Fibroblast of skin of right quadriceps (primary cell): ENCODE results near the gene ATP7A.

Experiments used
- DNase-seq: peaks from one replicate; pipeline ENCODE4 v3.0.0-alpha.2; 2013

ATP7A gene

DNA sequence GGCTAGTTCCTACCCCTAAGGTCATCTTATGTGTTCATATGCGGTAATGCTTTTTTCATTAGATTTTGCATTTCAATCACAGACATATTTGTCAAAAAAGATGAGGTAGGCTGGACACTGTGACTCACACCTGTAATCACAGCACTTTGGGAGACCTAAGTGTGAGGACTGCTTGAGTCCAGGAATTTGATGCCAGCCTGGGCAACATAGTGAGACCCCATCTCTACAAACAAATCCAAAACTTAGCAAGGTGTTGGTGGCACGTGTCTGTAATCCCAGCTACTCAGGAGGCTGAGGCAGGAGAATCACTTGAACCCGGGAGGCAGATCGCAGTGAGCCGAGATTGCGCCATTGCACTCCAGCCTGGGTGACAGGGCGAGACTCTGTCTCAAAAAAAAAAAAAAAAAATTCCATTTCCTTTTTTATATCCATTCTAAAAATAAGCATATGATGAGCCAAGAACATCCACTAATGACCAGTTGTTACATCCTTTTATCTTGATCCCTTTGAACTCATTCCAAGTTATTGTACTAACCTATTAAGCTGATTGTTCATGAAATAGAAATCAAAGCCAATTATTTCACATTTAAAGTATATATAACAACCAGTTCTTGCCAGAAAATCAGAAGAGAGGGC is 35.5 kb downstream of the ATP7A start:
- DNase-seq: no peak

DNA sequence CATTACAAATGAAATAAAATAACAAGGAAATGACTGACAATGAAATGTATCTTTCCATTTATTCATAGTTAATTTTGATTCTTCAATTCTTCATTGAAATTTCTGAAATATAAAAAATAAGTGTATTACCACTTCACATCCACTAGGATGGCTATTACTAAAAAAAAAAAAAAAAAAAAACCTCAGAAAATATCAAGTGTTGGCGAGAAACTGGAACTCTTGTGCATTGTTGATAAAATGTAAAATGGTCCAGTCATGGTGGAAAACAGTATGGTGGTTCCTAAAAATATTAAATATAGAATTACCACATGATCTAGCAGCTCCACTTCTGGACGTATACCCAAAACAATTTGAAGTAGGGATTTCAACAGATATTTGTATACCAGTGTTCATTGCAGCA is 36.1 kb downstream of the ATP7A start:
- no peak for DNase-seq

DNA sequence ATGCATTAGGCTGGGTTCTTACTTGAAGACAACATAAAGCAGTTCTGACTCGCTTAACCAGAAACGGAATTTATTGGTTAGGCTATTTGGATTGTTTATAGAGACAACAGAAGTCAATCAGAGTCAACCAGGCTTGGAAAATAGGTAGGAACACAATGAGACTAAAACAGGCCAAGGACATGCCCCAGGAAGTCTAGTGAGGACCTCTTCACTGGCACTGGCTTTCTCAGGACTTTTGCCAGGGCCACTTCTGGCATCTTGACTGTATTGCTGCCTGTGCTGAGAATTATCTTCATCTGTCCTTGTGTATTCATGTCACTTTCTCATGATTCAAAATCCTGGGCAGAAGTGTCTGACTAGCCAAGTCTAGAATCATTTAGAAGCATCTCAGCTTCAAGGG is 39.3 kb downstream of the ATP7A start:
- DNase-seq: no peak

DNA sequence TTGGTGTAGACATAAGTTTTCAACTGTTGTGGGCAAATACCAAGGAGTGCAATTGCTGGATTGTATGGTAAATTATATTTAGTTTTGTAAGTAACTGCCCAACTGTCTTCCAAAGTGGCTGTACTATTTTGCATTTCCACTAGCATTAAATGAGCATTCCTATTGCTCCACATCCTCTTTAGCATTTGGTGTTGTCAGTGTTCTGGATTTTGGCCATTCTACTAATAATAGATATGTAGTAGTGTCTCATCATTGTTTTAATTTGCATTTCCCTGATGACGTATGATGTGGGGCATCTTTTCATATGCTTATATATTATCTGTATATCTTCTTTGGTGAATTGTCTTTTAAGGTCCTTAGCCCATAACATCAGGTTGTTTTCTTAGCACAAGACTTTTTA is 41.7 kb downstream of the ATP7A start:
- DNase-seq: no peak

DNA sequence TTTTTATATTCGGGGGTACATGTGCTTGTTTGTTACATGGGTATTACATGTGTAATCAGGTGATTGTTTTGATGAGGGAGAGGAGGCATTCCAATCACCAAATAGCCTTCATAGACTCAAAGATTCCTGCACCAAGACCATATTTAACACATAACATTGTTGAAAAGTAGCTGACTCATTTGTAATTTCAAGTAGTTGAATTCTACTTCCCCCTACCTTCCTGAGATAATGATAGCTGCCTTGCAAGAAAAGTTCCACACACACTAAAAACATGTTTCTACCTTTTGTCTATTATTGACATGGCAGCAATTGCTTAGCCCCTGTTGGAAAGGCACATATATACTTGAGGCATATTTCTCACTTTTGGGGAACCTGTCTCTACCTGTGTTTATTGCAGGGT is 42.8 kb downstream of the ATP7A start:
- DNase-seq: no peak

DNA sequence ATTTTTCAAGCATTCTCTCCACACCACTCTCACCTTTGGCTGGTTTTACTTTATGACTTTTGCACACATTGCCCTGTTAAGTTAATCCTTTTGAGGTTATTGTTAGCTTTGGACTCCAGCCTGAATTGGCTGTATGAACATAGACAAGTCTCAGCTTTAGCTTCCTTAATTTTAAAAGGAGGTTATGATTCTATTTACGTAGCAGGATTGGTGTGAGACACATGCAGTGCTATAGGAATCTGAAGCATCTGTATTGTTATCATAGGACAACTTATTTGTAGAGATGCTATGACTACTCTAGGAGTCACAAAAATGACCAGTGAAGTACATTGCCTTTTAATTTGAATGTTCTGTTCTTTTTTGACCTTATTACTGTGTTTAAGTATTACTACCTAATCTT is 43.2 kb downstream of the ATP7A start:
- no peak for DNase-seq

DNA sequence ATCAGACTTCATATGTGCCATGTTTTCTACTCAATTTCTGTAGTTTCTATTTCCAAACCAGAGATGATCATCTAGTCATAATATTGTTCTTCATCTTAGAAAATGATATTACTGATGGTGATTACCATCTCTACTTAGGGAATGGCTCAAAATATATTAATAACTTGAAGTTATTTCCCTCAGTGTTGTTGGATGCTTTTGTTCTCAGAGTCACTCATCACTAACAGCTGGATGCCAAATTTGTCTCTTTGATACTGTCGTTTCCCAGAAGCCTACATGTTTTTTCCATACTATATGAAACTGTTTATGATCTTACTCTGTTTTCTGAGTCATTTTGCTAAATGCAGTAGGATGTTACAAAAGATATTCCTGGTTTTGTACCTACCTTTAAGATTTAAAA is 50.1 kb downstream of the ATP7A start:
- no peak for DNase-seq

DNA sequence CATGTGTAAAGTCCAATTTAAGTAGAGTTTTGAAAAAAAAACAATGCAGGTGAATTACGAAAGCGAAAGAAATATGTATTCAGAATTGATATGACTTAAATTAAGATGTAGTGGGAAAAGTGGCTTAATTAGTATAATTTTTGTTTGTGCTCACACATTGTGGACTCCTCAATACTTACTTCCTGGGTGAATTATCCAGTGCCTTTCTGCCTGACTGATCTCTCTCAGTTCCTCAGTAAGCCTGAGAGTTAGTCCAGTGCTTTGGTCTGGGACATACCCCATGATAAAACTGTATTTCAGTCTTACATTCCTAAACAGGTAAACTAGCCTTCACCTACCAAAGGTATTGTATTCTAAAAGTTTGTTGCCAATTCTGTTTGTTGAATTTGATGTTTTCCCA is 50.6 kb downstream of the ATP7A start:
- DNase-seq: no peak

DNA sequence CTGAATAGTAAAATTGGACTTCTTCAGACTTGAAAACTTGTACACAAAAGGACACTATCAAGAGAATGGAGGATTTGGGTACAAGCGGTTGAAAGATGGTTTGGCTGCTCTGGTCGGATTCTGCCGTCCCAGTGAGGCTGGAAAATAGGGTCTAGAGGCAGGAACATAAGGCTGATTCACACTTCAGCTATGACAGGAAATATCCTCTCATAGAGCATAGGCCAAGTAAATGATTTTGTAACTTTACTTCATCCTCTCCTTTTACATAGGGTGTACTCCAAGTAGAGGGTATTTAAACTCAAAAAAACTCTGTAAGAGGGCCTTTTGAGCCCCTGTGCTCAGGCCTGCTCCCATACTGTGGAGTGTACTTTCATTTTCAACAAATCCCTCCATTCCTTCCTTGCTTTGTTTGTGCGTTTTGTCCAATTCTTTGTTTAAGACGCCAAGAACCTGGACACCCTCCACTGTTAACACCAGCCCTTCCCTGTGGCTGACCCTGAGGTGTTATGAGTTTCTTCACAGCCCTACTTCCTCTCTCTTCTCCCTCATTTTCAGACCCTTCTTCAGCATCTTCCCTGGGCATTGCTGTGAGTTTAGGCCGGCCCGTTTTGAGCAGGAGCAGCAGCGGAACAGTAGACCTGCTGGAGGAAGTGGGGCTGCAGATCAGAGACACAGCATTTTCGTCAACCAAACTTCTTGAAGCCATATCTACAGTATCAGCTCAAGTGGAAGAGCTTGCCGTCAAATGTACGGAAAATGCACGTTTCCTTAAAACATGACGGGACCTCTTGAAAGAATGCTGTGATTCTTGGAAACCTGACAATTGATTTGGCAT is 51.8 kb downstream of the ATP7A start:
- peak; percentile 1 for DNase-seq

DNA sequence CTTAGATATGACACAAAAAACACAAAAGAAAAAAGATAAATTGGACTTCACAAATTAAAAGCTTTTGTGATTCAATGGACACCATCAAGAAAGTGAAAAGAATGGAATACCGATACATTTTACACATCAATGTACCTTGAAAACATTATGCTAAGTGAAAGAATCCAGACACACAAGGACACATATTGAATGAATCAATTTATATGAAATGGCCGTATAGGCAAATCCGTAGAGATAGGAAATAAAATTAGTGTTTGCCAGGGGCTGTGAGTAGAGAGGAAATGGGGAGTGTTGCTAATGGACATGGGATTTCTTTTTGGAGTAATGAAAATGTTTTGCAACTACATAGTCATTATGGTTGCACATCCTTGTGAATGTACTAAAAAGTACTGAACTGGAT is 55.9 kb downstream of the ATP7A start:
- no peak for DNase-seq

DNA sequence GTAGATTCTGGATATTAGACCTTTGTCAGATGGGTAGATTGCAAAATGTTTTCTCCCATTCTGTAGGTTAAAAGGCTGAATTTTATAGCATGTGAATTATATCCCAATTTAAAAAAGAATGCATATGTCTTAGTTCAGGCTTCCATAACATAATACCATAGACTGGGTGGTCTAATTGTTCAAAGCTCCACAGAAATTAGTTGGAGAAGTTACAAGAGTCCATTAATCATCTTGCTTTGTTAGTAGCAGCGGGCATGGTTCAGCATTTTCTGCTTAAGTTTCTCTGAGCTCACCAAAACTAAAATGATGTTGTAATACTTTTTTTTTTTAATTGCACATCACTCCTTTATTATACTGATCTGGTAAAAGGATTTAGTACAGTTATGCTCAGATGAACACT is 57.1 kb downstream of the ATP7A start:
- DNase-seq: peak; percentile 30

DNA sequence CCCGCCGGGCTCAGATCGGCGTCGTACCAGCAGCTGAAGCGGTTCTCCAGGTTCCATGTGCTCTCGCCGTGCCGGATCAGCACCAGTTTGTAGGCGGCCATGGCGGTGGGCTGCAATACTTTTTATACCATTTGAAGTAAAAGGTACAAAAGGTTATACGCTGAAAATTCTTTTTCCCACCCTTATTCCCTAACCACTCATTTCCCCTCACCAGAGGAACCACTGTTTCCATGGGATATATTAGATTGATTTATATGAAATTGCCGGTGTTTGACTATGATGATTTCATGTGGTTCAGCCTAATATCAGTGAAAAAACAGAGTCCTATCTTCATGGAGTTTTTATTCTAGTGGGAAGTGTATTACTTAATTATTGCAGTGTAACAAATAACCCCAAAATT is 59.0 kb downstream of the ATP7A start, which contains the start of gene PGAM4:
TSS of gene PGAM4 (minus strand) at position 101 of the 400 bp plus-strand sequence. CDS start at position 101, 0 bp downstream.
- no peak for DNase-seq

DNA sequence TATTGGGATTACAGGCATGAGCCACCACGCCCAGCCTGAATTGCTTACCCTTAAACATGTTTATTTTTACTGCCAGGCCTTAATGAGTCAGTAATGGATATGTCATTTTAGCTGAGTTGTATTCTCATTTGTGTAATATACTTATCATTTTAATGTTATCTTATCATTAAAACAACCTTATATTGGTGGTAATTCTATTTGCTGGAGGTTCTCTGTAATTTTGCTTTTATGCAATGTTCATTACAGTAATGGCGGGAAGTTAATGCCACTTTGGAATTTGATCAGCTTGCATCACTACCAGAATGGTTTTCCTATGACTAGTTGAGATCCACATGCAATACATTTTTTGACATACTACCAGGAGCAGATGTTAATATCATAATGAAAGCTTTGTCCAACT is 65.3 kb downstream of the ATP7A start:
- no peak for DNase-seq

DNA sequence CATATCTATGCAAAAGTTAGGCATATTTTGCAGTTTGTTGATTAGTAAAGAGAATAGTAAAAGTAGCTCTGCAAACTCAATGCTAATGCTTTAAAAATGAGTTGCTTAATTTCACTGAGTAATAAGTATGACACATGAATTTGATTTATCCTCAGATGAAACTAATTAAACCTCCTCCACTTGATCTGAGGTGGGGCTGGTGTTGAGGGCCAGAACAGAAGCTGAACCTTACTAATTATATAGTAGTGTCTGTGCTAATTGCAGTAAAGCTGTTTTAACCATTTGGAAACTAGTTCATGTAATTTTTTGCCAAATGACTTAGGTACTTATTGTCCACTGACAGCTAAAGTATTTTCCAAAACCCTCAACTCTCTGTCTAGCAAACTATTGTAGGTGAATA is 66.6 kb downstream of the ATP7A start:
- no peak for DNase-seq

DNA sequence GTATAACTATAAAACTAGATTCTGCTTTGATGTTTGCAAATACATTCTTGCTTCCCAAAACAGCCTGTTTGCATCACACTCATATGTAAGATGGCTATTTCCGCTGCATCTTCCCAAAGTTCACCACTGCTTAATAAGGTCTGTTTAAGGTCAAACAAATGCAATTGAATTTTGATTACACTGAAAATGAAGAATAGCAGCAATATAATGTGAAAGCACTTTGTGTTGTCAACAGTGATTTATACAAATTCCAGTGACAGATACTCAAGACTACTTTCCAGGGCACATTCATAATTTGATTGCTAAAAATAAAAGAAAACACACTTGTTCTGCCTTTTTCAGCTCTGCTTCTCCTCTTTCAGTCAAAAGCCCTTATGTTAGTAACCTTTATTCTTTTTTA is 67.0 kb downstream of the ATP7A start:
- no peak for DNase-seq

DNA sequence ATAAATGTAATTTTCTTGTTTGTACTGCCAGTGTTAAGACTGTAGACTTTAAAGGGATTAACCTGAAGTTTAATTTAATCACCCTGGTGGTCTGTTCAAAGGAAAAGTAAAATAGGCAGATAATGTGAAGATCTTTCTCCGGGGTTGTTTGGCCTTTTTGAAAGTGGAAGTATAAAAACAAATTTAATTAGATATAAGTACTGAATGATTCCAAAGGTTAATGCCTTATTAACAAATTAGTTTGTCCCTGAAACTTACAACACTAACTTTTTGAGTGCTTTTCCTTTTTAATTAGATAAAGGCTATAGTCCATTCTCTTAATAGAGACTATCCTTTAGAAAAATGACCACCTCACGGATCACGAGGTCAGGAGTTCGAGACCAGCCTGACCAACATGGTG is 69.4 kb downstream of the ATP7A start:
- DNase-seq: no peak

DNA sequence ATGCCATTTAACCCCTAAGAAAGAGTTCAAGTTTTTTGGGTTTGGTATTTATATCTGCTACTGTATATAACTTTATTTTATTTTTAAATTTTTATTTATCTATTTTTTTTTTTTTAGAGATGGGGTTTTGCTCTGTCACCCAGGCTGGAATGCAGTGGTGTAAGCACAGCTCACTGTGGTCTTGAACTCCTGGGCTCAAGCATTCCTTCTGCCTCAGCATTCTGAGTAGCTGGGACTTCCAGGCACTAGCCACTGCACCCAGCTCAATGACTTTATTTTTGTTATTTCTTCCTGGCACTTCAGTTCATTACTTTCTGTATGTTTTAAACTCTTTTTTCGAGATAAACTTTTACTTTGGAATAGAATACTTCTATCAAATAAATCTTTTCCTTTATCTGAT is 101.4 kb downstream of the ATP7A start:
- peak; percentile 0 for DNase-seq

DNA sequence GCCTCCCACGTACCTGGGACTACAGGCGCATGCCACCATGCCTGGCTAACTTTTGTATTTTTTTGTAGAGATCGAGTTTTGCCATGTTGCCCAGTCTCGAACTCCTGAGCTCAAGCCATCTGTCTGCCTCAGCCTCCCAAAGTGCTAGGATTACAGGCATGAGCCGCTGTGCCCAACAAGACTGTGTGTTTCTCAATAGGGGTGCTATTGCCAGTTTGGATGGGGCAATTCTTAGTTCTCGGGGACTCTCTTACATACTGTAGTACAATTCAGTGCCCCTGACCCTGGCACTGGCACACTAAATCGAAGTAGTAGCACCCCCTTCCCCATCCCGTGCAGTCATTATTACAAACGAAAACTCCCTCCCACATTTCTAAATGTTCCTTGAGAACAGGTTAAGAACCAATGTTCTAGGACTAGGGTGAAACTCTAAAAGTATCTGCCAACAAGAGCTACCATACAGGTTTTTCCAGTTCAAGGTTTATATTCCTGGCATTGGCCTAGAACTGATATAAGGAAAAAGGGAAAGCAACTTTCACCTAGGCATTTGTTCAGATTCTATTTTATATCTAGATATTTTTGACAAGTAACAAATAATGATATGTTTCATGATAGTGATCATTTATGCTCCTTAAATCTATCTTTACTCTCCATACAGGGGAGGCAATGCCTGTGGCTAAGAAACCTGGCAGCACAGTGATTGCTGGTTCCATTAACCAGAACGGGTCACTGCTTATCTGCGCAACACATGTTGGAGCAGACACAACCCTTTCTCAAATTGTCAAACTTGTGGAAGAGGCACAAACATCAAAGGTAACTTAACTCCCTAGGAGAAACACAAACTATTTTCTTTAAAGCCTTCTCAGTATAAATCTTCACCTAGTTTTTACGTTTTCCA is 109.3 kb downstream of the ATP7A start:
- DNase-seq: no peak

DNA sequence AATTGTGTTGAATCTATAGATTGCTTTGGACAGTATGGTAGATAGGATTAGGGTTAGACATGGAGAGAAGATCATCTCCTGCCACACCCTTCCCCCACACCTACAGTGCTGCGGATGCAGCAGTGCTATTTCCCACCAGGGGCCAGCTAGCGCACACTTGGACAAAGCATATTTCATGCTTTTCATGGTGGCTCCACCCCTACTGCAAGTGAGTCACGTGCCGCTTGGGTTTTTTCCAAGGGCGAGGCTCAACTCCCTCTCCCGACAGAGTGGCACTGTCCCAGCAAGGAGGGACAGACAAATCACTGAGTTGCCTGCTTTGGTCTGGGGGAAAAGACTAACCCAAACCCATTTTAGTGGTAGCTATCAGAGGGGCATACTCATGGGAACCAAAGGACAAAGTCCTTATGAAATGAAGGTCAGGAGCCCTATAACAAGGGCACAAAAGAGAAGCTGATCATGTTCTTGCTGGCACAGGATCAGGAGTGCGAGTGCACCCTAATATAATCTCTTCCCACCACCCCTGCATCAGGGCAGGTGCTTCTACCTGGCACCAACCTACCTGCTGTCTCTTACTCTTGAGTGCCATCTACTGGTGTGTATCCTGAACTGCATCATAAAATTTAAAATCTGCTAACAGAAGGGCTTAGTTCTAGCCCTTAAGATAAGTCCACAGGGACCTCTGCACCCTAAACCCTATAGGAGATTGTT is 114.0 kb downstream of the ATP7A start:
- DNase-seq: no peak

DNA sequence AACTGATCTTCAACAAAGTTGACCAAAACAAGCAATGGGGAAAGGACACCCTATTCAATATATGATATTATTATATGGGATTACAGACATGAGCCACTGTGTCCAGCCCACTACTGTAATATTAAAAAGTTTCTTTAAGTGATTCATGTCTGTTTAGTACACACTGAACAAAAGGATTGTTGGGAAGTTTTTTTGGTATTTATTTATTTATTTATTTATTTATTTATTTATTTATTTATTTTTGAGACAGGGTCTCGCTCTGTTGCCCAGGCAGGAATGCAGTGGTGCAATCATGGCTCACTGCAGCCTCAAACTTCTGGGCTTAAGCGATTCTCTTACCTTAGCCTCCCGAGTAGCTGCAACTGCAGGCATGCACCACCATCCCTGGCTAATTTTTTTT is 117.3 kb downstream of the ATP7A start:
- DNase-seq: no peak

DNA sequence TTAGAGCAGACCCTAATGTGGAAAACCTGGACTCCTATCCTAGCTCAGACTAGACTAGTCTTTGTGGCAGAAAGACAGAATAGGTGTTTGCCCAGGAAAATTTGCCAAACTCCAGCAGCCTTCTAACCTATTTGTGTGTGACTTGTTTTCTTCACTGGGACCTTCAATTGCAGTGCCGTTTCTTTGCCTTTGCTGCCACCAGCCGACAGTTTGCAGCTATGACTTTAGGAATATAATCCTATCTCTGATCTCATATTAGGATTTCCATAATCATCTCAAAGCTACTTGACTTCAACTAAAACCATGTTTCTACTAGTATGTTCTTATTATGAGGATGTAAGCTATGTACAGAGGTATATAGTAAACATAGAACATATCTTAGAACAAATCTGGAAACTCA is 119.2 kb downstream of the ATP7A start:
- DNase-seq: peak; percentile 17

DNA sequence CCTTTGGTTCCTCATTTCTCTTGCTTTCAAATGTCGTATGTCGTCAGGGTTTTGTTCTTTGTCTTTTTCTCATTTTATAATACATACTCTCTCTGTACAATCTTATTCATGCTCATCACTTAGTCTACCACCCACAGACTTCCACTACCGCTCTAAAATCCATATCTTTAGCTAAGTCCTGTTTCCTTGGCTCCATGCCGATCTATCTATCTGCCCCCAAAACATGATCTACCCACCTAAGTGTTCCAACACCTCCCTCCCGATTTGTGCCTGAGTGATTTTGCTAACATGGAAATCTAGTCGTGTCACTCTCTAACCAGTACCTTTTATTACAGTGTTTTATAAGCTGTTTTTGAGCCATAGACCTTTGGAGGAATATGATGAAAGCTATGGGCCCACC is 124.6 kb downstream of the ATP7A start:
- DNase-seq: no peak

DNA sequence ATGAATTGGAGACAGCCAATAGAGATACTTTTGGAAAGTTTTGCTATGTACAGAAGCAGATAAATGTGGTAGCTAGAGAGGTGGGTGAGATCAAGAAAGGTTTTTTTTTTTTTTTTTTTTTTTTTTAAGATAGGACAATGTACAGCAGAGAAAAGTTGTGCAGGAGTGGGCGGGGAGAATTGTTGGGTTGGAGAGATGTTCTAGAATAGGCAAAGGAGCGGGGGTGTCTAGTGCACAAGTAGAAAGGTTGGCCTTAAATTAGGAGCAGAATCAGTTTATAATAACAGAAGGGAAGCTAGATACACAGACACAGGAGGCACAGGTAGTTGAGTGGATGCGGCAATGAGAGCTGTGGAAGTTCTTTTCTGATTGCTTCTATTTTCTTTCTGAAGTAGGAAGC is 127.4 kb downstream of the ATP7A start:
- DNase-seq: no peak
